WTC11 (cell line): ENCODE data around the gene ATN1. TPM values are rescaled to one million over a fixed set of nuclear protein-coding genes. Genes with fewer than 3 reads are reported as not detected.

ENCODE experiments used
- ATAC-seq: fragments of 200-7000 bp; cut with Tn5 transposase; 2 replicates; pipeline ENCODE4 v1.10.0; 2021; ENCODE audit warnings: mild to moderate bottlenecking, moderate library complexity
- CTCF ChIA-PET: fragments of 300-600 bp; sonication (Branson Sonifier 250); formaldehyde crosslinking; loops from one replicate; lab custom pipeline; 2021; ENCODE audit warnings: antibody characterized with exemption; lab: Charles Lee
- POLR2A ChIA-PET: fragments of 350-600 bp; sonication (Branson Sonifier 250); formaldehyde crosslinking; loops from one replicate; lab custom pipeline; 2021; ENCODE audit warnings: antibody characterized with exemption; lab: Charles Lee
- DNase-seq: peaks from one replicate; pipeline ENCODE4 v3.0.0; 2021; ENCODE audit warnings: low spot score
- H3K27ac Mint-ChIP-seq: 2 replicates; pipeline ENCODE4 v1.8.0; 2021; ENCODE audit warnings: mixed read lengths
- H3K27me3 Mint-ChIP-seq: 2 replicates; pipeline ENCODE4 v1.8.0; 2021; ENCODE audit warnings: low read depth, mild to moderate bottlenecking, moderate library complexity, mixed read lengths
- H3K36me3 Mint-ChIP-seq: 2 replicates; pipeline ENCODE4 v1.8.0; 2021; ENCODE audit warnings: mixed read lengths
- H3K4me1 Mint-ChIP-seq: 2 replicates; pipeline ENCODE4 v1.8.0; 2022; ENCODE audit warnings: mixed read lengths
- H3K4me3 Mint-ChIP-seq: 2 replicates; pipeline ENCODE4 v1.8.0; 2021; ENCODE audit warnings: mild to moderate bottlenecking, moderate library complexity, mixed read lengths
- H3K9me3 Mint-ChIP-seq: 2 replicates; pipeline ENCODE4 v1.8.0; 2021; ENCODE audit warnings: mixed read lengths
- AR ChIP-seq: fragments of 250-450 bp; sonication (Bioruptor Pico); IDR thresholded peaks from 2 replicates; pipeline ENCODE4 v1.9.0; 2021; ENCODE audit warnings: mild to moderate bottlenecking
- ARID4B ChIP-seq: sonication (generic); formaldehyde crosslinking; IDR thresholded peaks from 2 replicates; pipeline ENCODE4 v1.8.0; 2023; ENCODE audit warnings: missing genetic modification reagents, mild to moderate bottlenecking, borderline replicate concordance
- ATF3 ChIP-seq: sonication (generic); formaldehyde crosslinking; conservative IDR thresholded peaks from 2 replicates; pipeline ENCODE4 v1.8.1; 2022; ENCODE audit warnings: mild to moderate bottlenecking, missing genetic modification reagents
- CREM ChIP-seq: sonication (generic); formaldehyde crosslinking; IDR thresholded peaks from 2 replicates; pipeline ENCODE4 v1.8.1; 2022; ENCODE audit warnings: mild to moderate bottlenecking, missing genetic modification reagents, moderate library complexity
- CTCF ChIP-seq: fragments of 200-600 bp; IDR thresholded peaks from 2 replicates; pipeline ENCODE4 v1.8.0; 2022; ENCODE audit warnings: antibody characterized with exemption
- ELF4 ChIP-seq: sonication (generic); formaldehyde crosslinking; IDR thresholded peaks from 2 replicates; pipeline ENCODE4 v1.8.1; 2022; ENCODE audit warnings: low read depth, mild to moderate bottlenecking, moderate library complexity, missing genetic modification reagents
- ERG ChIP-seq: fragments of 250-450 bp; sonication (Bioruptor Pico); IDR thresholded peaks from 2 replicates; pipeline ENCODE4 v1.8.0; 2021; ENCODE audit warnings: mild to moderate bottlenecking
- ETV6 ChIP-seq: sonication (generic); formaldehyde crosslinking; IDR thresholded peaks from 2 replicates; pipeline ENCODE4 v1.8.1; 2022; ENCODE audit warnings: mild to moderate bottlenecking, missing genetic modification reagents
- GTF2I ChIP-seq: fragments of 250-450 bp; sonication (Bioruptor Pico); conservative IDR thresholded peaks from 2 replicates; pipeline ENCODE4 v1.4.0; 2021; ENCODE audit warnings: mild to moderate bottlenecking
- HMGA2 ChIP-seq: fragments of 250-450 bp; sonication (Bioruptor Pico); IDR thresholded peaks from 2 replicates; pipeline ENCODE4 v1.4.0; 2021; ENCODE audit warnings: mild to moderate bottlenecking, moderate library complexity
- IRF1 ChIP-seq: sonication (generic); formaldehyde crosslinking; IDR thresholded peaks from 2 replicates; pipeline ENCODE4 v1.8.0; 2023; ENCODE audit warnings: missing genetic modification reagents
- MXD4 ChIP-seq: fragments of 250-450 bp; sonication (Bioruptor Pico); IDR thresholded peaks from 2 replicates; pipeline ENCODE4 v1.8.0; 2021; ENCODE audit warnings: mild to moderate bottlenecking, moderate library complexity, borderline replicate concordance
- NR3C1 ChIP-seq: sonication (generic); formaldehyde crosslinking; conservative IDR thresholded peaks from 2 replicates; pipeline ENCODE4 v1.8.1; 2023; ENCODE audit warnings: low read depth, mild to moderate bottlenecking, missing genetic modification reagents
- OVOL2 ChIP-seq: fragments of 250-450 bp; sonication (Bioruptor Pico); IDR thresholded peaks from 2 replicates; pipeline ENCODE4 v1.9.0; 2021; ENCODE audit warnings: mild to moderate bottlenecking, borderline replicate concordance
- USF2 ChIP-seq: sonication (generic); formaldehyde crosslinking; IDR thresholded peaks from 2 replicates; pipeline ENCODE4 v1.8.1; 2023; ENCODE audit warnings: mild to moderate bottlenecking, missing genetic modification reagents, moderate library complexity
- ZNF219 ChIP-seq: sonication (generic); formaldehyde crosslinking; IDR thresholded peaks from 2 replicates; pipeline ENCODE4 v1.8.0; 2023; ENCODE audit warnings: missing genetic modification reagents, mild to moderate bottlenecking, borderline replicate concordance
- ZNF396 ChIP-seq: fragments of 250-450 bp; sonication (Bioruptor Pico); IDR thresholded peaks from 2 replicates; pipeline ENCODE4 v1.8.0; 2021; ENCODE audit warnings: mild to moderate bottlenecking, moderate library complexity, borderline replicate concordance
- ZNF532 ChIP-seq: fragments of 250-450 bp; sonication (Bioruptor Pico); IDR thresholded peaks from 2 replicates; pipeline ENCODE4 v1.9.0; 2021; ENCODE audit warnings: mild to moderate bottlenecking, borderline replicate concordance
- total RNA-seq: library from RNA; stranded (reverse); gene quantifications from 3 replicates; pipeline ENCODE4 v1.2.3, GENCODE V29; 2021

The ATN1 gene
- total RNA-seq, 1 experiment from 2014 or later: 87.1 TPM

GRCh38 chr12:6964605-6965025, 36.9 kb downstream of the ATN1 start (continued):
- TF ChIP-seq ARID4B (CRISPR knock-in tag): no peak
- no peak for TF ChIP-seq NR3C1 (CRISPR knock-in tag)
- TF ChIP-seq GTF2I (CRISPR knock-in tag): no peak

GRCh38 chr12:6965026-6965661, 37.4 kb downstream of the ATN1 start:
- Mint-ChIP-seq H3K36me3 (peaks cover 46% of the 10 kb centered on the region), H3K27me3 (no peaks in the 10 kb centered on the region), H3K27ac (peak overlapping the region; percentile 95), H3K4me1 (peaks cover 60% of the 10 kb centered on the region), H3K4me3 (peak overlapping the region; percentile 75), H3K9me3 (no peaks in the 10 kb centered on the region)
- CTCF ChIA-PET: interaction anchor here (0.5 to 9.7 kb wide), 24 partner anchors 9 to 276 kb away, joined by 3 to 296 read pairs (median 4); partner anchors contain the start of genes ATN1, C12orf57, CDCA3 and LPCAT3
- POLR2A ChIA-PET: interaction anchor here (6.6 kb wide), 1 partner anchor 20 kb away, joined by 167 read pairs; the partner anchor contains the start of genes C12orf57 and RNU7-1
- ATAC-seq: peak; percentile 25
- peak; percentile 85 for DNase-seq
- TF ChIP-seq AR (CRISPR knock-in tag) (no peak), IRF1 (CRISPR knock-in tag) (no peak), ZNF532 (no peak), ZNF396 (CRISPR knock-in tag) (no peak), CTCF (peak; percentile 71), OVOL2 (CRISPR knock-in tag) (no peak), USF2 (CRISPR knock-in tag) (0 out of 2 replicates have a peak, but pooled peaks have one; percentile 25), ATF3 (CRISPR knock-in tag) (no peak), ERG (CRISPR knock-in tag) (no peak), ELF4 (CRISPR knock-in tag) (no peak), ETV6 (CRISPR knock-in tag) (peak; percentile 75), HMGA2 (no peak), MXD4 (no peak), ZNF219 (CRISPR knock-in tag) (0 out of 2 replicates have a peak, but pooled peaks have one; percentile 12), CREM (no peak)
